Testis (tissue), 3 donors: ENCODE data around the gene SPRED1. TPM values are rescaled to one million over a fixed set of nuclear protein-coding genes. Genes with fewer than 3 reads are reported as not detected.

Experiments used
- DNase-seq: peaks from one replicate; pipeline ENCODE4 v3.0.0-alpha.2; 2019
- H3K27ac ChIP-seq, 2 donors: fragments of 200-600 bp; sonication (generic); one replicate each; pipeline ENCODE4 v1.5.1; 2019
- H3K27me3 ChIP-seq: fragments of 200-600 bp; sonication (generic); one replicate; pipeline ENCODE4 v1.5.1; 2019
- H3K36me3 ChIP-seq: fragments of 200-600 bp; sonication (generic); one replicate; pipeline ENCODE4 v1.5.1; 2017; ENCODE audit warnings: low read depth; ENCODE audit errors: missing control alignments
- H3K4me1 ChIP-seq: fragments of 200-600 bp; sonication (generic); one replicate; pipeline ENCODE4 v1.5.1; 2019
- H3K4me3 ChIP-seq, 2 donors: fragments of 200-600 bp; sonication (generic); one replicate each; pipeline ENCODE4 v1.5.1; 2017 to 2019
- H3K9me3 ChIP-seq: fragments of 200-600 bp; sonication (generic); one replicate; pipeline ENCODE4 v1.5.1; 2017
- POLR2A ChIP-seq: fragments of 450-650 bp; IDR thresholded peaks from one replicate; pipeline ENCODE4 v1.6.1; 2017; ENCODE audit warnings: antibody characterized with exemption, mild to moderate bottlenecking, moderate library complexity
- WGBS, 2 donors: methylation state at CpG; one replicate each; pipeline ENCODE4 v1.1.5; 2018; 5-methylcytosine and 5-hydroxymethylcytosine counted together
- intact Hi-C: fragments of 100-400 bp; cut with DNase I; formaldehyde crosslinking; loops from one replicate; pipeline ENCODE4 v1.15.1; 2023; ENCODE audit warnings: low total_unique reads
- polyA plus RNA-seq: library from polyadenylated mRNA; stranded (reverse); fragments of 350-450 nt; fragmentation: Illumina TruSeq; extraction: RNeasy Lipid Tissue Mini Kit (QIAGEN cat#74804); gene quantifications from one replicate; pipeline ENCODE4 v1.2.3, GENCODE V29; 2014; ENCODE audit warnings: low read depth, low replicate concordance; ENCODE audit not compliant: insufficient read depth
- total RNA-seq, 2 donors: library from RNA; depleted of rRNA; stranded (reverse); fragments of >200 nt; gene quantifications; one replicate each; pipeline ENCODE4 v1.2.3, GENCODE V29; 2016
- TF ChIP-seq, protein P1 (sequence below), 3 experiments: fragments of 450-650 bp in 2 of 3; fragments of 200-600 bp in 1 of 3; sonication (generic) in 1 of 3; IDR thresholded peaks; one replicate each; pipeline ENCODE4 v1.5.1; 2016 to 2019; ENCODE audit warnings: antibody characterized with exemption in 3 of 3, mild to moderate bottlenecking in 2 of 3, moderate library complexity in 1 of 3

Gene SPRED1
- total and polyA plus RNA-seq, 3 donors from 2014 or later, result 9.3 to 14.2 (median 12.9) TPM

GRCh38 chr15:38220606-38221273 is 31.9 kb upstream of the SPRED1 start:
- intact Hi-C loops, result no loop called here

DNA sequence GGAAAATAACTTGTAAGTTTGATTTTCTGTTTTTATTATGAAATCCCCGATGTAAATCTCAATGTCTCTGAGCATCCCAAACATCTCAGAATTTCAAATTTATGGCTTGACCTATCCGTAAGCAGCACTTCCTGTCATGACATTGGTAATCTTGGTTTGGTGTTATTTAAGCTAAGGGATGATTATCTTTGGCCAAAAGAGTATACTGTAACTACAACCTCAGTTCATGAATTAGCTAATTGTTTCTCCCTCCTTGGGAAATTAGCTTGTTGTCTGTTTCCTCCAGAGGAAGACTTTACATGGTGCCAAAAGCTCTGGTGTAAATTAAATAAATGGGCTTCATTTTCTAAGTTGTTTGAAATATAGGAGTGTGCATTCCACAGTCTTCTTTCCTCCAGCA is 28.1 kb upstream of the SPRED1 start:
- no peaks in the 10 kb centered on the region for H3K4me1 ChIP-seq
- TF ChIP-seq POLR2A, result no peak
- TF ChIP-seq, protein P1, sequence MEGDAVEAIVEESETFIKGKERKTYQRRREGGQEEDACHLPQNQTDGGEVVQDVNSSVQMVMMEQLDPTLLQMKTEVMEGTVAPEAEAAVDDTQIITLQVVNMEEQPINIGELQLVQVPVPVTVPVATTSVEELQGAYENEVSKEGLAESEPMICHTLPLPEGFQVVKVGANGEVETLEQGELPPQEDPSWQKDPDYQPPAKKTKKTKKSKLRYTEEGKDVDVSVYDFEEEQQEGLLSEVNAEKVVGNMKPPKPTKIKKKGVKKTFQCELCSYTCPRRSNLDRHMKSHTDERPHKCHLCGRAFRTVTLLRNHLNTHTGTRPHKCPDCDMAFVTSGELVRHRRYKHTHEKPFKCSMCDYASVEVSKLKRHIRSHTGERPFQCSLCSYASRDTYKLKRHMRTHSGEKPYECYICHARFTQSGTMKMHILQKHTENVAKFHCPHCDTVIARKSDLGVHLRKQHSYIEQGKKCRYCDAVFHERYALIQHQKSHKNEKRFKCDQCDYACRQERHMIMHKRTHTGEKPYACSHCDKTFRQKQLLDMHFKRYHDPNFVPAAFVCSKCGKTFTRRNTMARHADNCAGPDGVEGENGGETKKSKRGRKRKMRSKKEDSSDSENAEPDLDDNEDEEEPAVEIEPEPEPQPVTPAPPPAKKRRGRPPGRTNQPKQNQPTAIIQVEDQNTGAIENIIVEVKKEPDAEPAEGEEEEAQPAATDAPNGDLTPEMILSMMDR (IDR thresholded peaks at IDR 0.05), result no peak
- H3K27ac ChIP-seq, result no peak overlapping the region
- intact Hi-C loops, result no loop called here
- no peak for DNase-seq
- 91% methylated on average over 2 of the region's 2 CpGs for WGBS, 2 donors
- no peaks in the 10 kb centered on the region for H3K9me3 ChIP-seq
- no peak overlapping the region for H3K4me3 ChIP-seq
- H3K36me3 ChIP-seq, result no peaks in the 10 kb centered on the region
- no peaks in the 10 kb centered on the region for H3K27me3 ChIP-seq

More at GRCh38 chr15:38220606-38221273, 31.9 kb upstream of the SPRED1 start:
- no peaks in the 10 kb centered on the region for H3K36me3 ChIP-seq
- no peak overlapping the region for H3K4me3 ChIP-seq
- no peaks in the 10 kb centered on the region for H3K4me1 ChIP-seq
- no peak for DNase-seq
- no peak overlapping the region for H3K27ac ChIP-seq
- WGBS, 2 donors, result 61 to 66% methylated on average over 3 of the region's 3 CpGs
- H3K27me3 ChIP-seq, result no peaks in the 10 kb centered on the region
- no peaks in the 10 kb centered on the region for H3K9me3 ChIP-seq
- TF ChIP-seq POLR2A, result no peak
- TF ChIP-seq, protein P1 (IDR thresholded peaks at IDR 0.05), result no peak

GRCh38 chr15:38225381-38225780 is 27.3 kb upstream of the SPRED1 start:
- intact Hi-C loops, result no loop called here
- DNase-seq, result no peak
- no peaks in the 10 kb centered on the region for H3K36me3 ChIP-seq
- H3K9me3 ChIP-seq, result no peaks in the 10 kb centered on the region
- no peaks in the 10 kb centered on the region for H3K4me1 ChIP-seq
- H3K27ac ChIP-seq, result no peak overlapping the region
- 95% methylated on average over 1 of the region's 1 CpG for WGBS, 2 donors
- H3K4me3 ChIP-seq, result no peak overlapping the region
- TF ChIP-seq, protein P1 (IDR thresholded peaks at IDR 0.05), result no peak
- no peak for TF ChIP-seq POLR2A
- H3K27me3 ChIP-seq, result no peaks in the 10 kb centered on the region

DNA sequence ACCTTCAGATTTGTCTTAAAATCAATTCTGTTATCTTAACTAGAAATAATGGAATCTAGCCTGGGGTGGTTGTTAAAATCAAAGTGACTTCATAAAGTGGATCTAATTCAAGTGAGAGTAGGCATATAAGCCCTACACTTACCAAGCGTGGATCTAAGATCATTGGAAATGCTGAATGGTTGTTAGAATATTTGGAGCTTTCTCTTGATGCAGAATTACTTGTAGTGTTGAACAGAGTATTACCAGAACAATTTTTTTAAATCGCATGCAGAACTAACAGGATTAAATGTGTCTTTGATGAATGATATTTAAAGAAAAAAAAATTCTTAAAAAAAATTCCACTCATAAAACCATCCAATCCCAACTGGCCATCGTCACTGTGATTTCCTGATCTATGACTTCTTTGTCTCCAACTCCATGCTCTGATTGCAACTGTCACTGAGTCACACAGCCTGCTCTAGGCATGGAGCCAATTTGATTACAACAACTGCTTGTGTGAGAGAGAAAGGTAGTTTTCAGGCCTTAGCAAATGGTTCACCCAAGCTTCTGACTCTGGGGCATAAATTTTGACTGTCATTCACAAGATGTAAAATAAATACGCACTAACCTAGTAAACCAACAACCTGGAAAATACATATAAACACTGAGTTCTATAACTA is 25.9 kb upstream of the SPRED1 start:
- 81 to 82% methylated on average over 4 of the region's 4 CpGs for WGBS, 2 donors
- intact Hi-C loops, result no loop called here
- no peak for TF ChIP-seq POLR2A
- TF ChIP-seq, protein P1 (IDR thresholded peaks at IDR 0.05), result no peak
- Histone ChIP-seq H3K27ac (no peak overlapping the region), H3K4me3 (no peak overlapping the region), H3K27me3 (no peaks in the 10 kb centered on the region), H3K9me3 (no peaks in the 10 kb centered on the region), H3K4me1 (no peaks in the 10 kb centered on the region), H3K36me3 (no peaks in the 10 kb centered on the region)
- DNase-seq, result peak; percentile 64

DNA sequence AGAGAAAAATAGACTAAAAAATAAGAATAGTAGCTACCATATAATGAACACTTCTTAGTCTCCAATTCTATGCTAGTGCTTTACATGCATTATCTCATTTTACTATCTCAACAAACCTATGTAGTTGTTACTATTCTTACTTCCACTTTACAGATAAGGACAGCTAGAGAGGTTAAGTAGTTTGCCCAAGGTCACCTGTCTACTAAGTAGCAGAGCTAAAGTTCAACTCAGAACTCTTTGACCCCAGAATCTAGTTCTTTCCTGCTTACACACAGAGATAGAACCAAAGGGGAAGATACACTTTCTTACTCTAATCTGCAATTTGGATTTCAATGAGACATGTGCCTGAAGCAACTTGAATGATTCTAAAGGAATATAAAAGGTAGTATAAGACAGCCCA is 24.7 kb upstream of the SPRED1 start:
- Histone ChIP-seq H3K9me3 (no peaks in the 10 kb centered on the region), H3K4me3 (no peak overlapping the region), H3K27ac (no peak overlapping the region), H3K27me3 (no peaks in the 10 kb centered on the region), H3K4me1 (no peaks in the 10 kb centered on the region), H3K36me3 (no peaks in the 10 kb centered on the region)
- intact Hi-C loops, result no loop called here
- no peak for DNase-seq
- no peak for TF ChIP-seq POLR2A
- TF ChIP-seq, protein P1 (IDR thresholded peaks at IDR 0.05), result no peak
